WERI-Rb-1 (cell line): ENCODE measurements around the gene CCDC185.
"Not testable (repeated sequence)": the region's sequence is repeated elsewhere in the genome, so short reads cannot be mapped to it uniquely, and the experiment has no call there.

Experiments used
- DNase-seq: peaks from one replicate; pipeline ENCODE4 v3.0.0-alpha.2; 2020
- H3K27ac ChIP-seq: fragments of 250-450 bp; sonication (Bioruptor Pico); 2 replicates; pipeline ENCODE4 v1.5.1; 2020; ENCODE audit warnings: mild to moderate bottlenecking, moderate library complexity
- H3K27me3 ChIP-seq: fragments of 250-450 bp; sonication (Bioruptor Pico); 2 replicates; pipeline ENCODE4 v1.5.1; 2021; ENCODE audit warnings: mild to moderate bottlenecking, low read depth, moderate library complexity; ENCODE audit not compliant: insufficient read depth, severe bottlenecking
- H3K36me3 ChIP-seq: fragments of 250-450 bp; sonication (Bioruptor Pico); 2 replicates; pipeline ENCODE4 v1.5.1; 2020; ENCODE audit warnings: mild to moderate bottlenecking, moderate library complexity
- H3K4me3 ChIP-seq: 2 replicates; pipeline ENCODE4 v1.5.1; 2011; ENCODE audit warnings: low read depth, mild to moderate bottlenecking, control low read depth, low read length
- H3K9me3 ChIP-seq: fragments of 250-450 bp; sonication (Bioruptor Pico); 2 replicates; pipeline ENCODE4 v1.5.1; 2021; ENCODE audit warnings: mild to moderate bottlenecking, moderate library complexity; ENCODE audit not compliant: severe bottlenecking
- TF ChIP-seq, protein P1 (sequence below): IDR thresholded peaks from 2 replicates; pipeline ENCODE4 v1.5.1; 2011; ENCODE audit warnings: low read depth, mild to moderate bottlenecking, control low read depth, inconsistent platforms, low read length

Gene CCDC185

DNA sequence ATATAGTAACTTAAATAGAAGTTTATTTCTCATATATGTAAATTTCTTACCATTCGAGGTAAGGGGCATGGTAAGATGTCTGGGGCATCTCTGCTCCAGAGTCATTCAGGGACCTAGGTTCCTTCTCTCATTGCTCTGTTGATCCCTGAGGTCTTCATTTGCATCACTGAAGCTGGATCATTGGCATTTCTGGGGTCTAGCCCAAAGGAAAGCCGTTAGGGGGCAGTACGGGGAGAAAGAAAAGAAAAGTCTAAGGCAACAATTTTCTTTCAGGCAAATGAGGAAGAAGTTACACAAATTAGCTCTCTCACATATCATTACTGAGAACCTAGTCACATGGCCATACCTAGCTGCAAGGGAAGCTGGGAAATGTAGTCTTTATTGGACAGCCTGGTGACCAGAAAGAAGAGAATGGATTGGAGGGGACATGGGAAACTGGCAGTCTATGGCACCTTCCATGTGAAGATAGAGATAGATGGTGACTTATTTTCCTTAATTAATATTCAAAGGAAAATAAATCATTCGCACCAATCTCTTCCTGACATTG lies 19.1 kb upstream of the CCDC185 start:
- H3K4me3 ChIP-seq: no peak overlapping the region
- H3K9me3 ChIP-seq: no peaks in the 10 kb centered on the region
- no peaks in the 10 kb centered on the region for H3K27me3 ChIP-seq
- DNase-seq: no peak
- no peaks in the 10 kb centered on the region for H3K36me3 ChIP-seq
- H3K27ac ChIP-seq: no peak overlapping the region
- TF ChIP-seq, protein P1, sequence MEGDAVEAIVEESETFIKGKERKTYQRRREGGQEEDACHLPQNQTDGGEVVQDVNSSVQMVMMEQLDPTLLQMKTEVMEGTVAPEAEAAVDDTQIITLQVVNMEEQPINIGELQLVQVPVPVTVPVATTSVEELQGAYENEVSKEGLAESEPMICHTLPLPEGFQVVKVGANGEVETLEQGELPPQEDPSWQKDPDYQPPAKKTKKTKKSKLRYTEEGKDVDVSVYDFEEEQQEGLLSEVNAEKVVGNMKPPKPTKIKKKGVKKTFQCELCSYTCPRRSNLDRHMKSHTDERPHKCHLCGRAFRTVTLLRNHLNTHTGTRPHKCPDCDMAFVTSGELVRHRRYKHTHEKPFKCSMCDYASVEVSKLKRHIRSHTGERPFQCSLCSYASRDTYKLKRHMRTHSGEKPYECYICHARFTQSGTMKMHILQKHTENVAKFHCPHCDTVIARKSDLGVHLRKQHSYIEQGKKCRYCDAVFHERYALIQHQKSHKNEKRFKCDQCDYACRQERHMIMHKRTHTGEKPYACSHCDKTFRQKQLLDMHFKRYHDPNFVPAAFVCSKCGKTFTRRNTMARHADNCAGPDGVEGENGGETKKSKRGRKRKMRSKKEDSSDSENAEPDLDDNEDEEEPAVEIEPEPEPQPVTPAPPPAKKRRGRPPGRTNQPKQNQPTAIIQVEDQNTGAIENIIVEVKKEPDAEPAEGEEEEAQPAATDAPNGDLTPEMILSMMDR: no peak

DNA sequence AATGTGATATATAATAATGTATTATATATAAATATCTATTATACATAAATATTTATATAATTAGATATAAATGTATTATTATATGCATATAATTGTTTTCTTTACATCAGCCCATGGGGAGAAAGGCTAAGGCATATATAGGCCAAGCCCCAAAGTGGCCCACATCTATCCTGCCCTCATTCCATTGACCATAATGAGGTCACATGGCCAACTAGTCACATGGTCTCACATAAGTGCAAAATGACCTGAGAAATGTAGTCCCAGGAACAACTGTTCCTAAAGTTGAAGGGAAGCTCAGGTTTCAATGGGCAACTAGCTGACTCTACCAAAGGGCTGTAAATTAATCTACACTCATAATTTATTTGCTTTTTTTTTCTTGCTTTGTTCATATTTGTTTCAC lies 14.5 kb upstream of the CCDC185 start:
- TF ChIP-seq, protein P1: no peak
- Histone ChIP-seq H3K27ac (no peak overlapping the region), H3K36me3 (no peaks in the 10 kb centered on the region), H3K9me3 (no peaks in the 10 kb centered on the region), H3K27me3 (no peaks in the 10 kb centered on the region), H3K4me3 (no peak overlapping the region)
- DNase-seq: no peak

DNA sequence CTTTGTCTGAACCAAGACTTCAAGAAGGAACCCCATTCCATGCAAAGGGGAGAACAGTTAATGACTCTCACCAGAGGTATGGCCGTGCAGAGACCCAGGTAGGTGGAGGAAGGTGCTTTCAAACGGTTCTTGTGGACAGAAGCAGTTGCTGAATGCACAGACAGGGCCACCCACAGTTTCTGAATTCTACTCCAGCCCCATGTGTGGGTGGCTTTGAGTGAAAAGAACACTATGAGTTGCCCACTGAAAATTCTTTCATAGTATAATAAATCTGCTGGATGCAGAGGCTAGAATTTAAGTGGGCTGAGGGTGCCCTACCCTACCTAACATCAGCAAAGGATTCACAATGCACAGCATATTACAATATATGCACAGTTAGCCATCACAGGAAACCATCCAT lies 7.2 kb upstream of the CCDC185 start:
- DNase-seq: no peak
- H3K27me3 ChIP-seq: no peaks in the 10 kb centered on the region

DNA sequence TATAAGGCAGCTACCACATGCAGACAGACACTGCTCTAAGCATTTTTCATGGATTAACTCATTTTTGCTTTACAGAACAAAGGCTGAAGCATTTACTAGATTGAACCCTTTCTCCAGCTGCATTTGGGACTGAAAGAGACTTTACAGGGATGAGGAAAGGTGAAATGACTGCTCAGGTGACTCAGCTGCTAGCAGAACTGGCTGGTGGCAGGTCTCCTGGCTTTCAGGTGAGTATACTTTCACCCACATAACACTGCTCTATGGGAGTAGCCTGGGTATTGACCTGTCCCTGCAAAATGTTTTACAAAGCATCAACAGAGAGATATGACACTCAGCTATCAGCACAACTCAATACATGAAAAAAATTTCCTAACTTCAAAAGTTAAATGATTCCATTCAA lies 2.6 kb upstream of the CCDC185 start:
- no peak overlapping the region for H3K4me3 ChIP-seq
- DNase-seq: no peak
- TF ChIP-seq, protein P1: no peak
- H3K9me3 ChIP-seq: no peaks in the 10 kb centered on the region
- H3K36me3 ChIP-seq: no peaks in the 10 kb centered on the region
- H3K27ac ChIP-seq: no peak overlapping the region
- no peaks in the 10 kb centered on the region for H3K27me3 ChIP-seq

More for the DNA sequence above, 7.2 kb upstream of the CCDC185 start:
- Histone ChIP-seq H3K27ac (no peak overlapping the region), H3K36me3 (no peaks in the 10 kb centered on the region), H3K4me3 (no peak overlapping the region), H3K9me3 (no peaks in the 10 kb centered on the region)
- TF ChIP-seq, protein P1: no peak

DNA sequence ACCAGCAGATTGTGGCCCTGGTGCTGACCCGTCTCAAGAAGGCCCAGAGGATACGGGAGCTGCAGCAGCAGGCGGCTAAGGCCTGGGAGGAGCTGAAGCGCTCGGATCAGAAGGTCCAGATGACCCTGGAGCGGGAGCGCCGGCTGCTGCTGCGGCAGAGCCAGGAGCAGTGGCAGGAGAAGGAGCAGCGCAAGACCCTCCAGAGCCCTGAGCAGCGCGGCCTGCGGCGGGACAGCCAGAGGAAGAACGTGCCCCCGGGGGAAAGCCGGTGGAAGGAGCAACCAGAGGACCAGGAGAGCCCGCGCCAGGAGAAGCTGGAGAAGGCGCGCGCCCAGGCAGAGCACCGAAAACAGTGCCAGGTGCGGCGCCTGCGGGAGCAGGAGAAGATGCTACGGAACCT lies 1.0 kb downstream of the CCDC185 start:
- Histone ChIP-seq H3K9me3 (no peaks in the 10 kb centered on the region), H3K27ac (no peak overlapping the region), H3K27me3 (no peaks in the 10 kb centered on the region), H3K4me3 (no peak overlapping the region), H3K36me3 (no peaks in the 10 kb centered on the region)
- TF ChIP-seq, protein P1: no peak
- DNase-seq: no peak

DNA sequence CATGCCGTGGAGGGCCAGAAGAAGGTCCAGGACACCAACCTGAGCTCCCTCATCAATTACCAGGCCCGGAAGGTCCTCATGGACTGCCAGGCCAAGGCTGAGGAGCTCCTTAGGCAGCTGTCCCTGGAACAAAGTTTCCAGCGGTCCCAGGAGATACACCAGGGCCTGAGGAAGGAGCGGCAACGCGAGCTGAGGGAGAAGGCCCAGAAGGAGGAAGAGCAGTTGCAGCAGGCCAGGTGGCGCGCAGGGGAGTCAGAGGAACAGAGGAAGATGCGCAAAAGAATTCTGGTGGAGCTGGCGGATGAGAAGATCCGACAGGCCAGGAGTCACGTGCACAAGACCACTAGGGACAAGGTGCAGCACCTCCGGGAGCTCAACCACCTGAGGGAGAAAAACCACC lies 1.5 kb downstream of the CCDC185 start:
- no peak for DNase-seq
- Histone ChIP-seq H3K4me3 (no peak overlapping the region), H3K36me3 (no peaks in the 10 kb centered on the region), H3K27me3 (no peaks in the 10 kb centered on the region), H3K27ac (no peak overlapping the region), H3K9me3 (no peaks in the 10 kb centered on the region)
- TF ChIP-seq, protein P1: no peak

DNA sequence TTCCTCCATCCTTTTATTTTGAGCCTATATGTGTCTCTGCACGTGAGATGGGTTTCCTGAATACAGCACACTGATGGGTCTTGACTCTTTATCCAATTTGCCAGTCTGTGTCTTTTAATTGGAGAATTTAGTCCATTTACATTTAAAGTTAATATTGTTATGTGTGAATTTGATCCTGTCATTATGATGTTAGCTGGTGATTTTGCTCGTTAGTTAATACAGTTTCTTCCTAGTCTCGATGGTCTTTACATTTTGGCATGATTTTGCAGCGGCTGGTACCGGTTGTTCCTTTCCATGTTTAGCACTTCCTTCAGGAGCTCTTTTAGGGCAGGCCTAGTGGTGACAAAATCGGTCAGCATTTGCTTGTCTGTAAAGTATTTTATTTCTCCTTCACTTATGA lies 6.2 kb downstream of the CCDC185 start:
- H3K9me3 ChIP-seq, DNase-seq: not testable (repeated sequence)

More for the DNA sequence above, 6.2 kb downstream of the CCDC185 start:
- H3K36me3 ChIP-seq, H3K27ac ChIP-seq, H3K27me3 ChIP-seq, H3K4me3 ChIP-seq: not testable (repeated sequence)
